GM18909 (cell line): Measurements from ENCODE around the gene SSR2.
"Not testable (repeated sequence)": the region's sequence is repeated elsewhere in the genome, so short reads cannot be mapped to it uniquely, and the experiment has no call there.

ENCODE experiments used
- ATAC-seq: cut with Tn5 transposase; IDR thresholded peaks from one replicate; pipeline ENCODE4 v1.9.1; 2021; ENCODE audit warnings: mild to moderate bottlenecking; ENCODE audit not compliant: unreplicated experiment, poor library complexity

Gene SSR2

GRCh38 chr1:156050376-156050775, 29.6 kb upstream of the SSR2 start:
- ATAC-seq: no peak

DNA sequence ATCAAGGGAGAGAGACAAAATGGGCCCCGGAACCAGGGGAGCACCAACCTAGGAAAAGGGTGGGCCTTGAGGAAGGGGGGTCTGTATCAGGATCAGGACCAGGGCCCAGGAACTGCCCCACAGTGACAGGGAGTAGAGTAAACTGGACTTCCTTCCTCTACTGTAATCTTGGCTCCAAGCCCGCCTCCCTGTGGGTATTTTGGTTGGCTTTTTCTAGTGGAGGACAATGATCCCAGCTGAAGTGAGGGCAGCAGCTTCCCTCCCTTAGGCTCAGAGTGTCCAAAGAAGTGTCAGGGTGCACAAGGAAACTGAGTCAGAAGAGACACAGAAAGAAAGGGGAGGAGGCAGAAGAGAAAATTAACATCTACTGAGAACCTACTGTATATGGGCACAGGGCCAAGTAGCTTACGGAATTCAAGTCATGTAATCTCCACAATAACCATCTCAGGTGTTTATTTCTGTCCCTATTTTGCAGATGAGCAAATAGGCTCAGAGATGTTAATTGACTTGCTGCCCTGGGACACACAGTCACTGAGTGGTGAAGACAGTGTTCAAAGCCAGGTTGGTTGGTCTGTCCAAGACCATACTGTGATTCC, 28.0 kb upstream of the SSR2 start:
- no peak for ATAC-seq

- no peak for ATAC-seq
These were observed 24.3 kb upstream of the SSR2 start for GRCh38 chr1:156045076-156045475.

DNA sequence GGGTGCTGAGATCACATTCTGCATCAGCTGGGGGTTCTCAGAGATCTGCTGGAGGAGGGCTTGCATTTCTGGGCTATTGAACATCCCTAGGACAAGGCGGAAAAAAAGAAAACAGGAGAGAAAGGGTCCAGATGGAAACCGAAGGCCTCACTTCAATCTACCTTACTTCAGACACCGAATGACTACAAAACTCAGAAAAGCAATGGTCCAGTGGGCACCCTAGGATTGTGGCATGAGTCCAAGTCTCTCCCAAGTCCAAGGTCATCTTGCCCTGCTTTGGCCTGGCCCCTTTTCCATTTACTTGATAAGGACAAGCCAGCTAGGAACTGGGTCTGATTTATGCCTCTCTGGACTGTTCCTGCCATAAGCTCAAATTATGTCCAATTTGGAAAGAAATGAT, 22.1 kb upstream of the SSR2 start:
- ATAC-seq: no peak

DNA sequence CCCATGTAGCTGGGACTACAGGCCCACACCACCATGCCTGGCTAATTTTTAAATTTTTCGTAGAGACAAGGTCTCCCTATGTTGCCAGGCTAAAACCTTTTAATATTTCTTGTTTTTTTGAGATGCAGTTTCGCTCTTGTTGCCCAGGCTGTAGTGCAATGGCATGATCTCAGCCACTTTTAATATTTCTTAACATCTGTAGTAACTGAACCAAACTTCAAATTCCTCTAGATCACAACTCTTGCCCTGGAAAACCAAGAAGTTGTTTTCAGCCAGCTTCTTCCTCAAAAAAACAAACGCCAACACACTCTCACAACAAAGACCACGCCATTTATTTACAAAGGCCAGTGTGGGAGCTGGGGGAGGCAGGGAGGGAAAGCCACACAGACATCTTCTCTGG, 14.2 kb upstream of the SSR2 start:
- not testable (repeated sequence) for ATAC-seq

- no peak for ATAC-seq
These were observed 12.3 kb upstream of the SSR2 start for GRCh38 chr1:156033011-156033410.

- ATAC-seq: no peak
These were observed 5.8 kb upstream of the SSR2 start for GRCh38 chr1:156026588-156026987.

- ATAC-seq: no peak
These were observed 5.1 kb upstream of the SSR2 start for GRCh38 chr1:156025876-156026275.

DNA sequence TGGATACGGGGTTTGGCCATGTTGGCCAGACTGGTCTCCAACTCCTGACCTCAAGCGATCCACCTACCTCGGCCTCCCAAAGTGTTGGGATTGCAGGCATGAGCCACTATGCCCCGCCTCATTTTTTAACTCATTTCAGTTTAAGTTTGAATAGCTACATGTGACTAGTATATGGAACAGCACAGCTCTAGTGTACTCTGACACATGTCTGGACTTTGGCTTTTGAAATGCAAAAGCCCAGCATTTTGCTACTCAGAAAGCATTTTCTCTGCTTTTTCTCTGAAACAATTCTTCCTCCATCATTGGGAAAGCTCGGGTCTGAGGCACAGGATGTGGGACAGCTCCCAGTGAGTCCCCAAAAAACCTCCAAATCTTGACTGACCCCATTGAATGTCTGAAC, 4.0 kb upstream of the SSR2 start:
- ATAC-seq: no peak

DNA sequence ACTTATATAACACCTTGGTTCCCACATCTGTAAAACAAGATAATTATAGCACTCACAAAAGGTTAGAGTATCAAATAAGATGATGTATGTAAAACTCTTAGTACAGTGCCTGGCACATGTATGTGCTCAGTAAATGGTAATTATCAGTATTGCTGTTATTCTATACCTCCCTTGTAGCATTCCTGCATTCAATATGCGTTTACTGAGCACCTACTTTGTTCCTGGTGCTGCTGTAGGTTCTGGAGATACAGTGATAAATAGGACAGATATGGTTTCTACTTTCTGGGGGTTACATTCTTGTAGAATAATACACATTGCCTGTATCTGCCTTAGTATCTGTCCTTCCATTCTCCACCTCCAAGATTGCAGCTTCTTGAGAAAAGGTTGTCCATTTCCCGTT, 1.2 kb upstream of the SSR2 start:
- ATAC-seq: no peak

GRCh38 chr1:156021093-156021428, 310 bp upstream of the SSR2 start:
- ATAC-seq: no peak

DNA sequence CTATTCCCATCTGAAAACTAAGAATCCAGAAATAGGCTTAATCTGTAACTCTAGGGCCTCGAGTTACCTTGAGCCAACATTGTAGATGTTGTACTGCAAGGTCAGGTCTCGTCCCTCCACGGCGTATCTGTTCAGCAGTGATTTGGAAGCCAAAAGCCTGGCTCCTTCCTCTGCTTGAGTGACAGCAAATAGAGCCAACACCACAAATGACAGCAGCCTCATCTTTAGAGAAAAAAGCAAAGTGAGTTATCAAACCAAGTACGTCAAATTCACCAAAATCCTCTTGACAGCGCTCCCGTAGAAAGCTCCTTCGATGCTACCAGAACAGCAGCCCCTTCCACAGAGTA, 832 bp downstream of the SSR2 start:
- no peak for ATAC-seq

DNA sequence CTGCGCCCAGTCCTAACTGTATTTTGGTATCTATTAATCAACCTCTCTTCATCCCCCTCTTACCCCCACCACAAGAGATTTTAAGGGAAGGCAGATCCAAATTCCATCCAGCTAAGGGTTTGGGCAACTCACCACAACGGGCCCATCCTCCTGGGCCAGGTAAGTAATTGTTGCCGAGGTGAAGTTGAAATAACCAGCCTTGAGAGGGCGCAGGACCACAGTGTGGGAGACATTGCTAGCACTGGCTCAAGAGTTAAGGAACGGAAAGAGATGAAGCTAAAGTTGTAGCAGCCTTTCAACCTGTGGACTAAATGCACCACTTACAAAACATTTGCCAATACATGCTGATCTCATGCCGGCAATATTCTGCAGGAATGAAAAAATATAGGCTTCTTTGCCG, 5.9 kb downstream of the SSR2 start:
- no peak for ATAC-seq

- peak; percentile 80 for ATAC-seq
These were observed 8.5 kb downstream of the SSR2 start for GRCh38 chr1:156012051-156012817.

DNA sequence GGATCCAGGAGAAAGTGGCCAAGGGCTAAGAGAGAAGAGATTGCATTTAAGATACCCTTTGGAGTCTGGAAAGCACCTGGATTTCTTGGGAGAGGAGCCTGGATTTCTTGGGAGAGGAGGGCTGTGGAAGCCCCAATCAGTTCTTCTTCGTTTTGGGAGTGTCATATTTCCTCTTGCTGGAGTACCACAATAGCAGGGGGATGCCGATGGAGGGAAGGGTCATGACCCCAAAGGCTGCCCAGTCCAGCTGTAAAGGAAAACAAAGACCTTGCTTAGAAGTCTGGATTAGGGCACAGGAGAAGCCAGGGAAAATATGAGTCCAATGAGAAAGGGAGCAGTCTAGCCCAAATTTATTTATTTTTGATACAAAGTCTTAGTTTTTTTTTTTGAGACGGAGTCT, 11.3 kb downstream of the SSR2 start:
- no peak for ATAC-seq

GRCh38 chr1:156006666-156007376, 13.9 kb downstream of the SSR2 start:
- no peak for ATAC-seq

DNA sequence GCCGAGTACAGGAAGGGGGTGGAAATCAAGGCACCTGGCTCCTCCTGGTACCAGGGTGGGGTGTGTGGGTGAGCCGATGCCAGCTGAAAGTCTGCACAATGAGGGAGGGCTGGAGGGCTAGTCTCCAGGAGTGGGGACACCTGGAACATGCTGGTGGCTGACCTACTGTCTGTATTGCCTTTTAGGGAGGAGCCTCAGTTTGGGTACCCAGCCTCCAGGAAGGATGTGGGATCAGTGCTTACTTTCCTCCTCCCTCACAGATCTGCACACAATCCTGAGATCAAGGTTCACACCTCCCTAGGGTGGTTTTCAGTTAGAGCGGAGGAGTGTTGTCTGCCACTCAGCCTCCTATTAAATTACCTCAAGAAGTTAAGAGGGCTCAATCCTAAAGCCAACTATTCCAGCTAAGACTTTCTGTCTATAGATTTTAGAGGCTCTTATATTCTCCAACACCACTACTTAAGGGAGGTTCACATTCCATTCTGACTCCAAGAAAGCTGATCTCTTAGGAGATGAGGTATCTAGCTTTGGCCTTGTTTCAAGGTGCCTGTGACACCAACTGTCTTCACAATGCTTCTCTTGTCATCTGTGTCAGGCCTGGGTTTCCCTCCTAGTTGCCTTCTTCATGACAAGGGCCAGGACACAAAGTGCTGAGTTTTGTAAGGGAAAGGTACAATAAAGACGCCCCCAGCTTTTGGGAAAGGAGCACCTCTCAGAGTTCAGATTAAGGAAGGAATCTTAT, 15.7 kb downstream of the SSR2 start:
- no peak for ATAC-seq

DNA sequence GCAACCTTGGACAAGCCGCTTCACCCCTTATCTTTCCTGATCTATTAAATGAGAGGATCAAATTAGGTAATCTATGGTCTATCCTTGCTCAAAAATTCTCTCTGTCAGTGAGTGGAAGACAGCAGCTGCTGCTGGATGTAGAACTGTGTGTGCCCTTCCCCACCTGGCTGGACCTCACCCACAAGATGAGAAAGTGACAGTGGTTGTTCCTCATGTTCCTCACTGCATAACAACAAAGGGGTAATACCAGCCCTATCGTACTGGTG, 16.9 kb downstream of the SSR2 start:
- no peak for ATAC-seq

GRCh38 chr1:156002188-156002911, 18.4 kb downstream of the SSR2 start:
- no peak for ATAC-seq

GRCh38 chr1:156001662-156002171, 19.0 kb downstream of the SSR2 start:
- no peak for ATAC-seq
